ENCODE data around the gene ASGR2. TPM values are rescaled to one million over a fixed set of nuclear protein-coding genes. Genes with fewer than 3 reads are reported as not detected.
A peak's percentile ranks its signal among the peaks of the same experiment; 100 is the strongest.

ASGR2 gene
- total and polyA plus RNA-seq, 2 of the 13 experiments (the other 11 are each of a cell fraction or from before 2014, with no cell fraction given), result 320 to 754 TPM

DNA sequence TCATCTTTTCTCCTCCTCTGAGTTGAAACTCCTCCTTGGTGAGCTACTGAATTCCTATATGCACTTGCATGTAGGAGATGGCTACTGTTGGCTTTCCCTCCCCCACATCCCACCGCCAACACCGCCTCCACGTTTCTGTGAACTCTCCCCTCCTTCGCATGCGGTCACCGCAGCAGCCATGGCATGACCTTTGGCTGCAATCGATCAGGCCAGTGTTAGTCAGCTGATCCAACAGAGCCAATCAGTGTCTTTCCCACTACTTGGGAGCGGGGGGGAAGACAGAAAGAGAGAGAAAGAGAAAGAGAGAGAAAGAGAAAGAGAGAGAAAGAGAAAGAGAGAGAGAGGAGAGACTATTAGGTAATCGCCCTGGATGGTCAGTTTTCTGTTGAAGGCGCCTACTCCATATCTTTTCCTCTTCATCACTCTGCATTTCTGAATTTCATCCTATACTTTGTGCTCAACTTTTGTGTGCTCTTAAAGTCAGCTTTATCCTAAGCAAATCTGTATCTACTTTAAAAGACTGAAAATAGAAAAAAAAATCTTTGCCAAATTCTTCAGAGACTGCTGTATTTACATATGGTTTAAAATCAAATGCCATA lies 41.8 kb upstream of the ASGR2 start (continued):
- TF ChIP-seq ZSCAN9 (CRISPR knock-in tag; IDR thresholded peaks at IDR 0.05; ENCODE audit: borderline replicate concordance), result peak; percentile 87; the same call in 1 of the 2 replicates
- peak; percentile 90 for TF ChIP-seq ZNF616 (CRISPR knock-in tag; IDR thresholded peaks at IDR 0.05; ENCODE audit: low read depth)
- TF ChIP-seq SRF (IDR thresholded peaks at IDR 0.05; ENCODE audit: low read depth, low read length), result no peak
- TF ChIP-seq, protein P1, sequence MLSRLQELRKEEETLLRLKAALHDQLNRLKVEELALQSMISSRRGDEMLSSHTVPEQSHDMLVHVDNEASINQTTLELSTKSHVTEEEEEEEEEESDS (CRISPR knock-in tag; IDR thresholded peaks at IDR 0.05; ENCODE audit: borderline replicate concordance), result peak; percentile 87; the same call in 1 of the 2 replicates
- TF ChIP-seq KLF13 (CRISPR knock-in tag; IDR thresholded peaks at IDR 0.05), result no peak
- TF ChIP-seq EP300 (IDR thresholded peaks at IDR 0.05; ENCODE audit: low read depth in 2 of 2, low read length in 2 of 2), result peak in 1 of 2 experiments; percentile 59; a peak in 2 of 4 replicates
- TF ChIP-seq EP300 (CRISPR knock-in tag; IDR thresholded peaks at IDR 0.05; ENCODE audit: borderline replicate concordance), result peak; percentile 69
- TF ChIP-seq, protein P2, sequence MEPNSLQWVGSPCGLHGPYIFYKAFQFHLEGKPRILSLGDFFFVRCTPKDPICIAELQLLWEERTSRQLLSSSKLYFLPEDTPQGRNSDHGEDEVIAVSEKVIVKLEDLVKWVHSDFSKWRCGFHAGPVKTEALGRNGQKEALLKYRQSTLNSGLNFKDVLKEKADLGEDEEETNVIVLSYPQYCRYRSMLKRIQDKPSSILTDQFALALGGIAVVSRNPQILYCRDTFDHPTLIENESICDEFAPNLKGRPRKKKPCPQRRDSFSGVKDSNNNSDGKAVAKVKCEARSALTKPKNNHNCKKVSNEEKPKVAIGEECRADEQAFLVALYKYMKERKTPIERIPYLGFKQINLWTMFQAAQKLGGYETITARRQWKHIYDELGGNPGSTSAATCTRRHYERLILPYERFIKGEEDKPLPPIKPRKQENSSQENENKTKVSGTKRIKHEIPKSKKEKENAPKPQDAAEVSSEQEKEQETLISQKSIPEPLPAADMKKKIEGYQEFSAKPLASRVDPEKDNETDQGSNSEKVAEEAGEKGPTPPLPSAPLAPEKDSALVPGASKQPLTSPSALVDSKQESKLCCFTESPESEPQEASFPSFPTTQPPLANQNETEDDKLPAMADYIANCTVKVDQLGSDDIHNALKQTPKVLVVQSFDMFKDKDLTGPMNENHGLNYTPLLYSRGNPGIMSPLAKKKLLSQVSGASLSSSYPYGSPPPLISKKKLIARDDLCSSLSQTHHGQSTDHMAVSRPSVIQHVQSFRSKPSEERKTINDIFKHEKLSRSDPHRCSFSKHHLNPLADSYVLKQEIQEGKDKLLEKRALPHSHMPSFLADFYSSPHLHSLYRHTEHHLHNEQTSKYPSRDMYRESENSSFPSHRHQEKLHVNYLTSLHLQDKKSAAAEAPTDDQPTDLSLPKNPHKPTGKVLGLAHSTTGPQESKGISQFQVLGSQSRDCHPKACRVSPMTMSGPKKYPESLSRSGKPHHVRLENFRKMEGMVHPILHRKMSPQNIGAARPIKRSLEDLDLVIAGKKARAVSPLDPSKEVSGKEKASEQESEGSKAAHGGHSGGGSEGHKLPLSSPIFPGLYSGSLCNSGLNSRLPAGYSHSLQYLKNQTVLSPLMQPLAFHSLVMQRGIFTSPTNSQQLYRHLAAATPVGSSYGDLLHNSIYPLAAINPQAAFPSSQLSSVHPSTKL (CRISPR knock-in tag; IDR thresholded peaks at IDR 0.05), result peak; percentile 90
- TF ChIP-seq, protein P3, sequence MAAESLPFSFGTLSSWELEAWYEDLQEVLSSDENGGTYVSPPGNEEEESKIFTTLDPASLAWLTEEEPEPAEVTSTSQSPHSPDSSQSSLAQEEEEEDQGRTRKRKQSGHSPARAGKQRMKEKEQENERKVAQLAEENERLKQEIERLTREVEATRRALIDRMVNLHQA (CRISPR knock-in tag; IDR thresholded peaks at IDR 0.05), result no peak
- TF ChIP-seq, protein P4, sequence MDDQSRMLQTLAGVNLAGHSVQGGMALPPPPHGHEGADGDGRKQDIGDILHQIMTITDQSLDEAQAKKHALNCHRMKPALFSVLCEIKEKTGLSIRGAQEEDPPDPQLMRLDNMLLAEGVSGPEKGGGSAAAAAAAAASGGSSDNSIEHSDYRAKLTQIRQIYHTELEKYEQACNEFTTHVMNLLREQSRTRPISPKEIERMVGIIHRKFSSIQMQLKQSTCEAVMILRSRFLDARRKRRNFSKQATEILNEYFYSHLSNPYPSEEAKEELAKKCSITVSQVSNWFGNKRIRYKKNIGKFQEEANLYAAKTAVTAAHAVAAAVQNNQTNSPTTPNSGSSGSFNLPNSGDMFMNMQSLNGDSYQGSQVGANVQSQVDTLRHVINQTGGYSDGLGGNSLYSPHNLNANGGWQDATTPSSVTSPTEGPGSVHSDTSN (CRISPR knock-in tag; IDR thresholded peaks at IDR 0.05; ENCODE audit: borderline replicate concordance), result 0 out of 2 replicates have a peak, but pooled peaks have one; percentile 54
- peak; percentile 92 for TF ChIP-seq RARA (CRISPR knock-in tag; IDR thresholded peaks at IDR 0.05)
- TF ChIP-seq AGO1 (IDR thresholded peaks at IDR 0.05; ENCODE audit: low read depth, low read length, poor library complexity, severe bottlenecking), result no peak
- TF ChIP-seq CBX2 (IDR thresholded peaks at IDR 0.05; ENCODE audit: low read depth, low read length), result no peak
- TF ChIP-seq CBX2 (CRISPR knock-in tag; IDR thresholded peaks at IDR 0.05; ENCODE audit: low read depth), result peak; percentile 73; the same call in 1 of the 2 replicates
- TF ChIP-seq ZNF329 (CRISPR knock-in tag; IDR thresholded peaks at IDR 0.05; ENCODE audit: low read depth), result peak; percentile 75; the same call in 1 of the 2 replicates
- TF ChIP-seq, protein P5, sequence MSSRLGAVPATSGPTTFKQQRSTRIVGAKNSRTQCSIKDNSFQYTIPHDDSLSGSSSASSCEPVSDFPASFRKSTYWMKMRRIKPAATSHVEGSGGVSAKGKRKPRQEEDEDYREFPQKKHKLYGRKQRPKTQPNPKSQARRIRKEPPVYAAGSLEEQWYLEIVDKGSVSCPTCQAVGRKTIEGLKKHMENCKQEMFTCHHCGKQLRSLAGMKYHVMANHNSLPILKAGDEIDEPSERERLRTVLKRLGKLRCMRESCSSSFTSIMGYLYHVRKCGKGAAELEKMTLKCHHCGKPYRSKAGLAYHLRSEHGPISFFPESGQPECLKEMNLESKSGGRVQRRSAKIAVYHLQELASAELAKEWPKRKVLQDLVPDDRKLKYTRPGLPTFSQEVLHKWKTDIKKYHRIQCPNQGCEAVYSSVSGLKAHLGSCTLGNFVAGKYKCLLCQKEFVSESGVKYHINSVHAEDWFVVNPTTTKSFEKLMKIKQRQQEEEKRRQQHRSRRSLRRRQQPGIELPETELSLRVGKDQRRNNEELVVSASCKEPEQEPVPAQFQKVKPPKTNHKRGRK (CRISPR knock-in tag; IDR thresholded peaks at IDR 0.05), result no peak
- TF ChIP-seq, protein P6, sequence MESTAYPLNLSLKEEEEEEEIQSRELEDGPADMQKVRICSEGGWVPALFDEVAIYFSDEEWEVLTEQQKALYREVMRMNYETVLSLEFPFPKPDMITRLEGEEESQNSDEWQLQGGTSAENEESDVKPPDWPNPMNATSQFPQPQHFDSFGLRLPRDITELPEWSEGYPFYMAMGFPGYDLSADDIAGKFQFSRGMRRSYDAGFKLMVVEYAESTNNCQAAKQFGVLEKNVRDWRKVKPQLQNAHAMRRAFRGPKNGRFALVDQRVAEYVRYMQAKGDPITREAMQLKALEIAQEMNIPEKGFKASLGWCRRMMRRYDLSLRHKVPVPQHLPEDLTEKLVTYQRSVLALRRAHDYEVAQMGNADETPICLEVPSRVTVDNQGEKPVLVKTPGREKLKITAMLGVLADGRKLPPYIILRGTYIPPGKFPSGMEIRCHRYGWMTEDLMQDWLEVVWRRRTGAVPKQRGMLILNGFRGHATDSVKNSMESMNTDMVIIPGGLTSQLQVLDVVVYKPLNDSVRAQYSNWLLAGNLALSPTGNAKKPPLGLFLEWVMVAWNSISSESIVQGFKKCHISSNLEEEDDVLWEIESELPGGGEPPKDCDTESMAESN (CRISPR knock-in tag; conservative IDR thresholded peaks at IDR 0.05), result peak; percentile 85; the same call in 1 of the 2 replicates
